ENCODE results near the gene PTCD1. TPM values are rescaled to one million over a fixed set of nuclear protein-coding genes. Genes with fewer than 3 reads are reported as not detected.

PTCD1 gene
- total and polyA plus RNA-seq, 2 of the 8 experiments (the other 6 are each of a cell fraction or from before 2014, with no cell fraction given) = 7.5 to 7.6 TPM

DNA sequence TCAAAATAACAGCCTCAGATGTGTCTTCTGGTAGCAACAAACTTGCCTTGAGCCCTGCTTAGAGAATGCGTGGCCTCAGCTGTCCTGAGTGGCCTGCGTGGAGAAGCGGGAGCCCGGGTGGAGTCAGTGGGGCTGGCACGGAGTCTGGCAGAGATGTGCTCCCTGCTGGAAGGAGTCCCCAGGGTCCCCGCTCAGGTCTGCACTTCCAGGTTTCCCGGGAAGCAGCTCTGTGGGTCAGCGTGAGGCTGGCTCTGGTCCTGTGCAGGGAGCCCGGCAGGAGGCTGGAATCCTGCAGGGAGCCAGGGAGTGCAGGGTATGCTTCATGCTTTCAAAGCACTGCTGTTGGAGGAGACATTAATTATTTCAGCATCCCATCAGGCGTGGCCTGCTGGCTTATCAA is 10.3 kb upstream of the PTCD1 start (continued):
- no peak for TF ChIP-seq FOSL1 (IDR thresholded peaks at IDR 0.05; ENCODE audit: insufficient read depth, low read depth, low read length)
- no peak for TF ChIP-seq CBX8 (IDR thresholded peaks at IDR 0.05; ENCODE audit: borderline replicate concordance, low read depth, low read length)
- TF ChIP-seq SIN3A (conservative IDR thresholded peaks at IDR 0.05 in 1 of 2, IDR thresholded peaks at IDR 0.05 in 1 of 2; ENCODE audit: low read depth in 1 of 2, low read length in 2 of 2) = no peak
- no peak for TF ChIP-seq BRCA1 (IDR thresholded peaks at IDR 0.05; ENCODE audit: low read depth, low read length)
- no peak for TF ChIP-seq JUND (IDR thresholded peaks at IDR 0.05; ENCODE audit: low read length)
